ENCODE measurements around the gene FBXO30.

FBXO30 gene, protein sequence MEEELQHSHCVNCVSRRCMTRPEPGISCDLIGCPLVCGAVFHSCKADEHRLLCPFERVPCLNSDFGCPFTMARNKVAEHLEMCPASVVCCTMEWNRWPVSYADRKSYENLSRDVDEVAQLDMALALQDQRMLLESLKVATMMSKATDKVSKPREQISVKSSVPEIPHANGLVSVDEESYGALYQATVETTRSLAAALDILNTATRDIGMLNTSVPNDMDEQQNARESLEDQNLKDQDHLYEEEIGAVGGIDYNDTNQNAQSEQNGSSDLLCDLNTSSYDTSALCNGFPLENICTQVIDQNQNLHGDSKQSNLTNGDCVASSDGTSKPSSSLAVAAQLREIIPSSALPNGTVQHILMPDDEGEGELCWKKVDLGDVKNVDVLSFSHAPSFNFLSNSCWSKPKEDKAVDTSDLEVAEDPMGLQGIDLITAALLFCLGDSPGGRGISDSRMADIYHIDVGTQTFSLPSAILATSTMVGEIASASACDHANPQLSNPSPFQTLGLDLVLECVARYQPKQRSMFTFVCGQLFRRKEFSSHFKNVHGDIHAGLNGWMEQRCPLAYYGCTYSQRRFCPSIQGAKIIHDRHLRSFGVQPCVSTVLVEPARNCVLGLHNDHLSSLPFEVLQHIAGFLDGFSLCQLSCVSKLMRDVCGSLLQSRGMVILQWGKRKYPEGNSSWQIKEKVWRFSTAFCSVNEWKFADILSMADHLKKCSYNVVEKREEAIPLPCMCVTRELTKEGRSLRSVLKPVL

DNA sequence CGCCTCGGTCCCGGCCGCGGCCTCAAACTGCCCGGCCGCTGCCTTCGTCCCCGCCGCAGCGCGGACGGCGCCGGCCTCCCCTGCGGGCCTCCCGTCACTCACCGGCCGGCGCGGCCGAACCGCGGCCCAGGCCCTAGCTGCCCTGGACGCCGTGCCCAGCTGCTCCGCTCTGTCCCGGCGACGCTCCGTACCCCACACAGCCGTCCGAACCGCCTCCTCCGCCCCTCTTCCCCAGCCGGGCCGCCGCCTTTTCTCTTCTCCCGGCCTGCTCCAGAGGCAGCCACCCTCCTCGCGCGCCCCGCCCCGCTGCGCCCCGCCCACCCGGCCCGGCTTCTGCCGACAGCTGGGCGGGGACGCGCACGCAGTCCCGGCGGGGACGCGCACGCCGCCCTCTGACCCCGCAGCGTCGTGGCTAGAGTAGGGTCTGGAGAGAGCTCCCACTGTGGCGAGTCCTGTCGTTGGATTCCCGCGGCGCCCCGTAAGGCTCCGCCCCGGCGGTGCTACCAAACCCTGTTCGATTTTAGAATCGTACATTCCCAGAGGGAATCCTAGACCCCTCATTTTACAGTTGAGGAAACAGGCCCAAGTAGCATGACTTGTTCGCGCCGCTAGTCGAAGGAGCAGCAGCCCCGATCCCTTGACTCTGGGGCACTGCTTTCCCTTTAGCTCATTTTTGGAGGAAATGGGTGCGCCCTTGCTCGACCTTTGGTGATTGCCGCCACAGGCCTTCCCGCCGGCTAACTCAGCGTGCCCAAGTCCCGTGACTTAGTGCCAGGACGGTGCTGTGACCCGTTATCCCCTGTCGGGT is at the start of gene FBXO30:
Gene FBXO30, minus strand, starts transcription at position 295 of the 808 bp plus-strand sequence. CDS start 8,390 bp downstream, outside the sequence.
- DNase-seq, result peak; percentile 85

DNA sequence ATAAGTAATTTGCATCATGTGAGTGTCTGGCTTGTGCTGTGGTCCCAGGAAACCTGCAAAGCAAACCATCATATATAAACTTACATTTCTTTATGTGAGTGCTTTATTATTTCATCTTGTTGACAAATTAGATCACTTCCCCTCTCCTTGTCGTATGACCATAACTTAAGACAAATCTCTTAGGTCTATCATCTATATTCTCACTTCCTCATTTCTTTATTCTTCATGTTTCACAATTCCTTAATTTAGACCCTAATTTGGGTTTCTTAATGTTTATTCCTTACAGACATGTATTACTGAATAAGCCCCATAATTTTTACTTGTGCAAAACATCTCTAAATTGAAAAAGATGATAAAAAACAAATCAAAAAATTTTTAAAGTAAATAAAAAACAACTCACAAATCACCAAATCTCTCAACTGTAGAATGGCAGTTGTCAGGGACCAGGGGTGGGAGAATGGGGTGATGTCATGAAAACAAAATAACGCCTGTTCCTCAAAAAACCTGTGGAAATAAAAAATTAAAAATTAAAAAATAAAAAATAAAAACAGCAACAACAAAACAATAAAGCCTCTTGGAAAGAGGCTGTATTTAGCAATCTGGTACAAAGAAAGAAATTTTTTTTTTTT is 49.5 kb upstream of the FBXO30 start:
- DNase-seq, result no peak

DNA sequence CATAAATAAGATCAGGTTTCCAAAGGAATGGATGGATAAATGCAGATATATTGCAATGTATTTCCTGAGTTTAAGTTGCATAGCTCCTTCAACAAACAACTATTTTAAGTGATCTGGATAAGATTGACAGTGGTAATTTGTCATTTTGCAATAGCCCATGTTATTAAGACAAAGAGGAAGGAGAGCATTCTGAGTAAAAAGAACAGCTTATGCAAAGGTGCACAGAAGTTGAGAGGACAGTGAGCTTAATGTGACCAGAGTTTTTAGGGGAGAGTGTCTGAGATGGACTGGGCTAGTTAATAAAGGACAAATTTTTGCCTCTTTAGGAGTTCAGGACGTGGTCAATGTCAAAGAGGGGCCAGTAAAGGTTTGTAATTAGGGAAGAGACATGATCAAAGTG is 48.8 kb upstream of the FBXO30 start:
- DNase-seq, result no peak

DNA sequence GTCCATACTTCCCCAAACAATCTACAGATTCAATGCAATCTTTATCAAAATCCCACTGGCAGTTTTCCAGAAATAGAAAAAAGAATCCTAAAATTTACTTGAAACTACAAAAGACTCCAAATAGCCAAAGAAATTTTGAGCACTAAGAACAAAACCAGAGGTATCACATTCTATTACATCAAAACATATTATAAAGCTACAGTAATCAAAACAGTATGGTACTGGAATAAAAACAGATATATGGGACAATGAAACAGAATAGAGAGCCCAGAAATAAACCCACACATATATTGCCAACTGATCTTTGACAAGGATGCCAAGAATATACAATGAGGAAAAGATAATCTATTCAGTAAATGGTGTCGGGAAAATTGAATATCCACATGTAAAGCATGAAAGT is 46.0 kb upstream of the FBXO30 start:
- DNase-seq, result no peak

DNA sequence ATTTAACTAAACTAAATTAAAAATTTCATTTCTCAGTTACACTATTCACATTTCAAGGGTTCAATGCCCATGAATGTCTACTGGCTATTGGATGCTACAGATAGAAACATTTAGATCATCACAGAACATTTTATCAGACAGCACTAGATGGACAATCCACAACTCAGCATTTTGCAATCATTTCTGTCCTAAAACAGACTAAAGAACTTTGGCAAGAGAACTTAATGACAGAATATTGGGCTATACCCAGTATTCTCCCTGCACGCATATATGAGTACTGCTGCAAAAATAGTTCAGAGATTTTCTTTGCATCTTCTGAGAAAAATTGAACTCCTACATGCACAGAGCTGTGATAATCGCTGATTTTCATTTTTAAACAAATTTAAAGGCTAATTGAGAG is 36.1 kb upstream of the FBXO30 start:
- no peak for DNase-seq

DNA sequence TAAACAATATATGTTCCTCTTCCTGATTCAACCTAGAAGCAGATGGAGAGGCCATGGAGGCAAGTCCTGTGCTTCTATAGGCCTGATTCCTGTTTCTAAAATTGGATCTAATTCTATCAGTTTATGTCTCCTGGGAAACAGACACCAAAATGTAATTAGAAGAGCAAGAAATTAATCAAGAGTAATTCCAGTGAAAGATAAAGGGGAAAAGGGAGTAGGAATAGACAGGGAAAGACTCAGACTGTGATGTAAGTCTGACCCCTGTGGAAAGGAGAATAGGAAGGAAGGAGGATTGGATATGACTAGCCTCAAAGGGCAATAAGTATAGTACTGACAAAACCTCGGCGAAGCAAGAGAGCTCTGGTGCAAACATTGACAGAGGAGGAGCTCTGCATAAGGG is 33.9 kb upstream of the FBXO30 start:
- DNase-seq, result no peak

DNA sequence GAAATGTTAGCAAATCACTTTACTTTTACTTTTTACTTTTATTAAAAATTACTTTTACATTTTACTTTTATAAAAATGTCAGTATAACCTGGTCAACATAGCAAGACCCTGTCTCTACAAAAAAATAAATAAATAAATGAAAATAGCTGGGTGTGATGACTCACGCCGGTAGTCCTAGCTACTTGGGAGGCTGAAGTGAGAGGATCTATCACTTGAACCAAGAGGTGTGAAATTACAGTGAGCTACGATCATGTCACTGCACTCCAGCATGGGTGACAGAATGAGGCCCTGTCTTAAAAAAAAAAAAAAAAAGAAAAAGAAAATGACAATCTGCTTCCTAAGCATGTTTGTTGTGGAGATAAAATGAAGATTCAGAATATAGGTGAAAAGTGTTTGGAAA is 31.0 kb upstream of the FBXO30 start:
- DNase-seq, result no peak

DNA sequence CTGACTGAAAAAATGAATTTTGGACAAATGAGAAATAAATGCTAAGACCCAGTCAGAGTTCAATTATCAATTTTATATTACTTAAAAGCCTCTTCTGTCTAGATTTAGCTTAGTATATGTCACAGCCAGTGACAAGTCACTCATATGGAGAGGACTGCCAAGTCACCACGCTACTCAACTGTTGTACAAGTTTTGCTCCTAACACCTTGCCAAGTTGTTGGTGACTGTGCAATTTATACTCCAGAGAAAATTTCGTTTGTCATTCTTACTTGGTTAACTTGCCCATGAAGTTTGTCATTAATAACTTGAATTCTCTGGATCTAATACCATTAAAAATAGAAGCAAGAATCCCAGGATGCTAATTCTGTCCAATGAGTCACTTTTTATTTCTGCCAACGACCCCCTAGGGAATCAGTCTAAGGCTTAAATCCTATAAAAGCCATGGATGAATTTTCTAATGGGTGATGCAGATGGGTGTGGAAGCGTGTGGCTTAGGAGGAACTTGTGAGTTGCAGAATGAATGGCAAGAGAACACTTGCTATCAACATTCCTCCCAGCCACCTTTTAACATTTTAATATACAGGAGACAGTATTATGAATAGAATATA is 30.4 kb upstream of the FBXO30 start:
- DNase-seq, result no peak

DNA sequence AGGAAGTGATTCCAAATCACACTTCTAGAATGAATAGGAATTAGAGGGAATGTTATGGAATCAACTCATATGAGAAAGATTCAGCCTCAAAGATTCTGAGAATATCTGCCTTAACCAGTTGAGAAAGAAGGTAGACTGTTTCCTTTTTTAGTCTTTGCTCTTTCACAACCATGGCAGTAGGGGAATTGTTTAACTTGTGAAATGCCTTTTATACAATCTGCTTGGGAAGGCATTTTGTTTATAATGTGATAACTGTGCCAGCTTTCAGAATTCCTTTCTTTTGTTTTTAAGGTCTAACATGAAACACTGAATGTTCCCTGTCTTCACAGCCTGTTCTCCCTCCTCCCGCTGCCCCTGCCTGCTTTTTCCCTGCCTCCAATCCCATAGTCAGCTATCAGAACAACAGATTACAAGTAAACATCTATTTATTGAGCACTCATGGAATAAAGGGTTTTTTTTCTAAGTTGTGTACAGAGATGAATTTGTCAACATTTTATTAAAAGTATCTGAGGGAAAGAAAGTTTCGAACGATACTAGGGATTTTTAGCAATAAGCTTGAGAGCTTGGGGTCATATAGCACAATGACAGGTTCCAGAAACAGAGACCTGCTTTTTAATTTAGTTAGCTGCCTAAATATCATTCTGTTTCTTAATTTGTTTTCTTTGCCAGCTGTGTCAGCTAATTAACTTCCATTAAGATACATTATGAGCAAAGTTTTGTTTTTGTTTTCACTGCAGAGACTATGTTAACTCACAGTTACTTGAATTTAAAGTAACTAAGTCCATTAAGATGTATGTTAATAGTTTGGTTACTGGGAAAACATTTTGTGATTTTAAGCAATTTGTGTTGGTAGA is 28.3 kb upstream of the FBXO30 start:
- no peak for DNase-seq

DNA sequence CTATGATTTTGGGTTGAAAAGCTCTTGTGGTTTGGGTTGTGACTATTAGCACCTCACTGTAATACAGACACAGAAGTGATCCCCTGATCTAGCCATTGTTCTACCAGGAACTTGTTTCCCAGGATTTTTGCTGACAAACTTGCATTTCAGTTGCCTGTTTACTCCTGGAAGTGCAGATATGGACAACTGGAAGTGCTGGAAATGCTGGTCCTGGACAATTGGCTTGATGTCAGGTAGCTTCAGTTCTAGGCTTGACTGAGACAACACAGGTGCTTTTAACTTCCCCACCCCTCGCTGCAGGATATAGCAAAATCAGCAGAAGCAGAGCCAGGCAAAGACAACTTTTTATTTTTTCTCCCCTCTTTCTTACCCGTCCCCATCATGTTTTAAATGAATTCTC is 27.1 kb upstream of the FBXO30 start:
- DNase-seq, result no peak

DNA sequence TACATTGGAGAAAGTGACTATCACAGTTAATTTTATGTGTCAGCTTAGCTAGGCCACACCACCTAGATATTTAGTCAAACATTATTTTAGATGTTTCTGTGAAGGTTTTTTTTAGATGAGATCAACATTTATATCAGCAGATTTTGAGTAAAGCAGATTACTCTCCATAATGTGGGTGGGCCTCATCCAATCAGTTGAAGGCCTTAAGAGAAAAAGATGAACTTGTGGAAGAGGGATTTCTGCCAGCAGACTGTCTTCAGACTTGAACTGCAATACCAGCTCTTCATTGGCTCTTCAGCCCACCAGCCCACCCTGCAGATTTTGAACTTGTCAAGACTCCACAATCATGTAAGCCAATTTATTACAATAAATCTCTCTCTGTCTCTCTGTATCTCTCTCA is 25.1 kb upstream of the FBXO30 start:
- no peak for DNase-seq

DNA sequence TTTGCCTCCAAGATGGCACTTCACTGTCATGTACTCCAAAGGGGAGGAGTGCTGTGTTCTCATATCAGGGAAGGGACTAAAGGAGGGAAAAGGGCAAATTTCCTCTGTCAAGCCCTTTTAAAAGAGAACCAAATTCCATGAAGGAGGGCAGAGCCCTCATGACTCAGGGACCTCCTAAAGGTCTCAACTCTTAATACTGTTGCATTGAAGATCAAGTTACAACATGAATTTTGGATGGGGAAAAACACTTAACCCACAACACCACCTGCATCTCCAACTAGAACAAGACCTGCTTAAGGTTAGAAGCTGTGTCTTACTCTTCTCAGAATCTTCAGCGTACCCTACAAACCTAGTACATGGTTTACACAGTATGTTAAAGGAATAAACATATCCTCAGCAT is 23.7 kb upstream of the FBXO30 start:
- no peak for DNase-seq

DNA sequence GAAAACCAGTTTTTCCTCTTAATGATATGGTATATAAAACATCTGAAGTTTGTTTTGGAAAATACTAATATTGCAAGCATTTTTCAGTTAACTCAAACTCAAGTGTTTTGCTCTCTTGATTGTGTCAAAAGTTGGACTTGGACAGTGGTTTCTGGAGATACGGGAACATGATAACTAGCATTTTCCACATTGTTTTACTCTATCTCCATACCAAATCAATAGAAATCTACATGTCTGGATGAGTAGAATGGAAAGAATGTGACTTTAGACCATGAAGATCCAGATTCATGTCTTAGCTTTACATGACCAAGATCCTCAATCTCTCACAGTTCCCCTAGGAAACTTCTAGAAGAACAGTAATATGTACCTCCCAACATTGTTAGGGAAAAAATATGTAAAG is 22.2 kb upstream of the FBXO30 start:
- DNase-seq, result no peak

DNA sequence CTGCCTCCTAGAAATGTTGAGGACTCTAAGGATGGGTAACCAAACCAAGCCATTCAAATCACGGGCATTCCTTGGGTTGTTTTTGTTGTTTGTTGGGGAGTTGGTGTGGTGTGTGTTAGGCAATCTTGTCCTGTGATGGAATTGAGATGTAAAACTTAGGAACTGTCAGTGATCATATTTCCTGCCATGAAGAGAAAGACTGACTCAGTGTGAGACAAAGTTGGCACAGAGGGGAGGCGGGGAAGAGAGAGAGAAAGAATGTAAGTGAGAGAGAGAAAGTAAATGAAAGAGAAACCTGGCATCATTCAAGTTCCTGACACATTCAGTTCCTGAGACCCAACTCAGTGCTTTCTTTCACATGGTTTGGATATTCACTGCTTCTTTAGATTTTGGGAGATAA is 21.6 kb upstream of the FBXO30 start:
- no peak for DNase-seq

DNA sequence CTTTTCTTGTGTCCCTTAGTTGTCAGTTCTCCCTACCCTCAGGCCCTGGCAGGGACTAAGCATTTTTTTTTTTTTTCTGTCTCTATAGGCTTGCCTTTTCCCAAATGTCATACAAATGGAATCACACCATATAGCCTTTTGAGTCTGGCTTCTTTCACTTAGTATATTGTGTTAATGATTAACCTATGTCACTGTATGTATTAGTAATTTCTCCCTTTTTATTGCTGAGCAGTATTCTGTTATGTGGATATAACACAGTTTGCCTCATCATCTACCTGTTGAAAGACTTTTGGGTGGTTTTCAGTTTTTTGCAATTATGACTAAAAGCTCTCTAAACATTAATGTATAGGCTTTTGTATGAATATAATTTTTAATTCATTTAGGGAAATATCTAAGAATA is 16.0 kb upstream of the FBXO30 start:
- no peak for DNase-seq

DNA sequence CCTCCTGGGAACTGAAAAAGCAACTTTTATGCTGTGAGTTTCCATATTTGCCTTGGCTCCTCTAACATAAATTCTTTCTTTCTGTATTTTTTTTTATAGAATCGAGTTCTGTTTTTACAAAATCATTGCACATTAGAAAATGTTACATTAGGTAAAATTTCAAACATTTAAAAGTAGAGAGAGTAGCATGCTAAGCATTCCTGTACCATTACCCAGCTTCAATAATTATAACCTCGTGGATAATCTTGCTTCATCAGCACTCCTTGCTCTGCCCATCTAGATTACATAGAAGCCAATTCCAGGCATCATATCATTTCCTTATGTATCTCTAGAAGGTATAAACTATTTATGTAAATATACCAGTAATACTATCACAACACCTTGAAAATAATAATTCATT is 15.4 kb upstream of the FBXO30 start:
- no peak for DNase-seq

DNA sequence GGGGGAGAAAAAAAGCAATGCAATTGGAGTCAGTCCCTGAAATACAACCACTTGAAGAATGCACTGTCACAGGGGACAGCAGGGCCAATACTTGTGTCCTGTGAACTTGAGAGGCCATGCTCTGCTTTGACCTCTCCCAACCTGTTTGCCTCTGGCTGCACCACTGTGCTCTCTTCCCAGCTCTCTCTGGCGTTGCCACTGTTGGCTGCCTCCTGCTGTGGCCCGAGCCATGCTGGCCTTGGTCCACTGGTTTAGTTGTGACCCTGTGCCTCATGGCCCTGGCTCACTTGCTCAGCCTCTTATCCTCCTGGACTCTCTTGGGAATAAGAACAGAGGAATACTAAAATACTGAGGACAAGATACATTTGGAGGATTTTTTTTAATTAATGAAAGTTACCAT is 14.5 kb upstream of the FBXO30 start:
- DNase-seq, result no peak

DNA sequence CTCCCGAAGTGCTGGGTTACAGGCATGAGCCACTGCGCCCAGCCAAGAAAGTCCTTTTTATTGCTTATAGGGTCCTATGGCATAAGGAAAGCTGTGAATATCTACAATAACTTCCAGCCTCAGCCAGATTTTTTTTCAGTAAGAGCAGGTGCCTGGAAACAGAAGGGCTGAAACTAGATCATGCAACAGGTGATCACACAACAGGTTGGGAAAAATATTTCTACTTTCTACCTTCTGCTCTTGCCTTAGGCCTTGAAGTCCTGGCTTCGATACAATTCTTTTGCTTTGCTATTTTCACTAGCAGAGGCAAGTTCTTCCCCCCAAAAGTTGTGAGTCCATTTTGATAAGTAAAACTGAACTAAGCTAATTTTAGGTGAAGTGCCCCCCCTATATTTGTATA is 9.7 kb upstream of the FBXO30 start:
- no peak for DNase-seq

DNA sequence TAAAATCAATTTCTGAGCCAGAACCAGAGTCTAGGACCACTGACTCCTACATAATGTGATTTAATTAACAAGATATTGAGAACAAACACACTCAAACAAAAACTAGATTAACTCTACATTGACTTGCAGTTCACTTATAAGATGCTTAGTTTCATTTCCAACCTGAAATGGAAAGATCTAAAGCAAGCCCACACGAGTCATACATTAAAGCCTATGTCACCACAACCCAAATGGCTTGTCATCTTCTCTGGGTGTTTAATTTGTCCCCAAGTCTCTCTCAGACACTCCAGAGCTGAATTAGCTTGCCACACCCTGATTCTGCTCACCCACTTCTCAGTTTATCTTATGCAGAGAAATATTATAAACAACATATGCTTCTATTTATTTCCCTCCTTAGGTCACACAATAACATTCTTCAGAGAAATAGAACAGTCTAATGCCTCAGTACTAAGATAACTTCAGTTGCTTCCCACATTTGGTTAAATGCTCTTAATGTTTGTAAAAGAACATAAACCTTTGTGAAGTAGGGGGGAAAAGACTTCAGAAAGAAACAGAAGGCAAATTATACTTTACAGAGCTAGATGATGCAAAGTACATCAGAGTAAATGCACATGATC is 8.8 kb upstream of the FBXO30 start:
- DNase-seq, result no peak

DNA sequence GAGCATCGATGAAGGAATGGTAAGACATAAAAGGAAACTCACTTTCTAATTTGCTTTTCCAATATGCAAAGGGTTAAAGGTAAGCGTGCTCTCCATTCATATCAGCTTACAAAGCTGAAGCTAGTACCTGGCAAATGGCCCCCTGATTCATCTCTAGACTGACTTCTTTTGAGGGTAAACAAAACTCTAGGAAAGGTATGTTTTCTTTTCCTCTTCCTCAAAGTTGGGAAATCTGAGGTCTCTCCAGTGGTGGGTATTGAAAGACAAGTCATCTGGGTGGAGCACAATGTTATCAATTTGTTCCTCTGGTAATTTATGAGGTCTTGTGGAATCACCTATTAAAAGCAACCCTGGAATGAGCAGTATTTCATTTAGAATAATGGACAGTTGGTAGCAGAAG is 7.9 kb upstream of the FBXO30 start:
- no peak for DNase-seq

DNA sequence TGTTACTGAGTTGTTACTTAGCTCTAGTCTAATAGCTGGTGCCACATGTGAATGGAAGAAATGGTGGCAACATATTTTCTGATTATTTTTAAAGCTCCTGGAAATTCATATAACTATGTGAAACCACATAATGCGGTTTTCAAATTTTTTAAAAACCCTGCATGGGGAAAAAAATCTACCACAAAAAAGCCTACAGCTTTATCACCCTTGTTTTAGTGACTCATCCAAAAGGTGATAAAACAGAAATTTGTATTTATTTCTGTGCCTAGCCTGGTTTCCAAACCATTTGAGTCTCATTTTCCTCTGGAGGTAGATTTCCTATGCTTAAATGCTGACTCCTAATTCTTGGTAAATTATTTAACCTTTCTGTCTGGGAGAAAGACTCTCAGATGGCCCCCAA is 5.4 kb upstream of the FBXO30 start:
- no peak for DNase-seq
